ENCODE results near the gene P3R3URF. TPM values are rescaled to one million over a fixed set of nuclear protein-coding genes. Genes with fewer than 3 reads are reported as not detected.

P3R3URF gene
- total RNA-seq, 1 donor from 2014 or later: not detected

DNA sequence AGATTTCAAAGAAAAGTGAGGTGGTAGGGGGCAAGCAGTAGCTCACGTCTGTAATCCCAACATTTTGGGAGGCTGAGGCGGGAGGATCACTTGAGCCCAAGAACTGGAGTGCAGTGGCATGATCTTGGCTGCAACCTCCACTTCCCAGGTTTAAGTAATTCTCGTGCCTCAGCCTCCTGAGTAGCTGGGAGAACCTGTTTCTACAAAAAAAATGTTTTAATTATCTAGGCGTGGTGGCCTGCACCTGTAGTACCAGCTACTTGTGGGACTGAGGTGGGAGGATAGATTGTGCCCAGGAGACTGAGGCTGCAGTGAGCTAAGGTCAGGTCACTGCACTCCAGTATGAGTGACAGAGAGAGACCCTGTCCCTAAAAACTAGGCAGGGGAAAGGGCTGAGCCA lies 4.0 kb downstream of the P3R3URF start:
- no peak for TF ChIP-seq EZH2 (IDR thresholded peaks at IDR 0.05; ENCODE audit: insufficient read depth, low read length)
- TF ChIP-seq, protein P1, sequence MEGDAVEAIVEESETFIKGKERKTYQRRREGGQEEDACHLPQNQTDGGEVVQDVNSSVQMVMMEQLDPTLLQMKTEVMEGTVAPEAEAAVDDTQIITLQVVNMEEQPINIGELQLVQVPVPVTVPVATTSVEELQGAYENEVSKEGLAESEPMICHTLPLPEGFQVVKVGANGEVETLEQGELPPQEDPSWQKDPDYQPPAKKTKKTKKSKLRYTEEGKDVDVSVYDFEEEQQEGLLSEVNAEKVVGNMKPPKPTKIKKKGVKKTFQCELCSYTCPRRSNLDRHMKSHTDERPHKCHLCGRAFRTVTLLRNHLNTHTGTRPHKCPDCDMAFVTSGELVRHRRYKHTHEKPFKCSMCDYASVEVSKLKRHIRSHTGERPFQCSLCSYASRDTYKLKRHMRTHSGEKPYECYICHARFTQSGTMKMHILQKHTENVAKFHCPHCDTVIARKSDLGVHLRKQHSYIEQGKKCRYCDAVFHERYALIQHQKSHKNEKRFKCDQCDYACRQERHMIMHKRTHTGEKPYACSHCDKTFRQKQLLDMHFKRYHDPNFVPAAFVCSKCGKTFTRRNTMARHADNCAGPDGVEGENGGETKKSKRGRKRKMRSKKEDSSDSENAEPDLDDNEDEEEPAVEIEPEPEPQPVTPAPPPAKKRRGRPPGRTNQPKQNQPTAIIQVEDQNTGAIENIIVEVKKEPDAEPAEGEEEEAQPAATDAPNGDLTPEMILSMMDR (IDR thresholded peaks at IDR 0.05; ENCODE audit: insufficient read depth, low read depth, low read length): no peak
- H3K27ac Mint-ChIP-seq (ENCODE audit: unreplicated experiment): no peak overlapping the region

GRCh38 chr1:46171871-46172270 lies 4.4 kb downstream of the P3R3URF start:
- Mint-ChIP-seq H3K27me3 (ENCODE audit: low read depth, unreplicated experiment) (peaks cover 34% of the 10 kb centered on the region), H3K4me1 (ENCODE audit: low read depth, unreplicated experiment) (no peaks in the 10 kb centered on the region), H3K9me3 (ENCODE audit: unreplicated experiment) (no peaks in the 10 kb centered on the region), H3K27ac (ENCODE audit: unreplicated experiment) (no peak overlapping the region), H3K36me3 (ENCODE audit: low read depth, unreplicated experiment) (peaks cover 2% of the 10 kb centered on the region), H3K4me3 (ENCODE audit: unreplicated experiment) (no peak overlapping the region)
- FAIRE-seq: no peak
- H3K27me3 ChIP-seq (ENCODE audit: insufficient read depth, low read length): peaks cover 19% of the 10 kb centered on the region
- no peak overlapping the region for H3K4me2 ChIP-seq (ENCODE audit: low read length)
- no peaks in the 10 kb centered on the region for H3K9me3 ChIP-seq (ENCODE audit: insufficient read depth, low read depth, low read length)
- H3K4me1 ChIP-seq (ENCODE audit: insufficient read depth, low read length): peaks cover 7% of the 10 kb centered on the region
- no peak for TF ChIP-seq EZH2 (IDR thresholded peaks at IDR 0.05; ENCODE audit: insufficient read depth, low read length)
- TF ChIP-seq, protein P1 (IDR thresholded peaks at IDR 0.05; ENCODE audit: insufficient read depth, low read depth, low read length): no peak
- no peak for DNase-seq (ENCODE audit: low read depth)
- H2AFZ ChIP-seq (ENCODE audit: low read depth, low read length): no peak overlapping the region
- no peak overlapping the region for H3K27ac ChIP-seq (ENCODE audit: low read depth, low read length)
- no peak overlapping the region for H3K4me3 ChIP-seq (ENCODE audit: insufficient read depth, low read depth, low read length)
- H4K20me1 ChIP-seq (ENCODE audit: insufficient read depth, low read length): no peaks in the 10 kb centered on the region
- no peaks in the 10 kb centered on the region for H3K79me2 ChIP-seq (ENCODE audit: insufficient read depth, low read length)
- H3K9ac ChIP-seq (ENCODE audit: low read length): no peak overlapping the region
- no peaks in the 10 kb centered on the region for H3K36me3 ChIP-seq (ENCODE audit: insufficient read depth, low read length)

More for the DNA sequence above, 4.0 kb downstream of the P3R3URF start:
- no peak overlapping the region for H3K4me3 Mint-ChIP-seq (ENCODE audit: unreplicated experiment)
- no peak overlapping the region for H3K27ac ChIP-seq (ENCODE audit: low read depth, low read length)
- H3K9me3 ChIP-seq (ENCODE audit: insufficient read depth, low read depth, low read length): no peaks in the 10 kb centered on the region
- H3K9me3 Mint-ChIP-seq (ENCODE audit: unreplicated experiment): no peaks in the 10 kb centered on the region
- H3K4me2 ChIP-seq (ENCODE audit: low read length): no peak overlapping the region
- H3K36me3 ChIP-seq (ENCODE audit: insufficient read depth, low read length): no peaks in the 10 kb centered on the region
- FAIRE-seq (no peak), DNase-seq (ENCODE audit: low read depth) (no peak)
- H3K36me3 Mint-ChIP-seq (ENCODE audit: low read depth, unreplicated experiment): peaks cover 2% of the 10 kb centered on the region
- no peaks in the 10 kb centered on the region for H3K79me2 ChIP-seq (ENCODE audit: insufficient read depth, low read length)
- peaks cover 32% of the 10 kb centered on the region for H3K27me3 Mint-ChIP-seq (ENCODE audit: low read depth, unreplicated experiment)
- no peaks in the 10 kb centered on the region for H3K4me1 Mint-ChIP-seq (ENCODE audit: low read depth, unreplicated experiment)
- no peaks in the 10 kb centered on the region for H4K20me1 ChIP-seq (ENCODE audit: insufficient read depth, low read length)
- H3K4me3 ChIP-seq (ENCODE audit: insufficient read depth, low read depth, low read length): no peak overlapping the region
- H3K27me3 ChIP-seq (ENCODE audit: insufficient read depth, low read length): peaks cover 15% of the 10 kb centered on the region
- no peak overlapping the region for H3K9ac ChIP-seq (ENCODE audit: low read length)
- no peak overlapping the region for H2AFZ ChIP-seq (ENCODE audit: low read depth, low read length)
- peaks cover 7% of the 10 kb centered on the region for H3K4me1 ChIP-seq (ENCODE audit: insufficient read depth, low read length)

DNA sequence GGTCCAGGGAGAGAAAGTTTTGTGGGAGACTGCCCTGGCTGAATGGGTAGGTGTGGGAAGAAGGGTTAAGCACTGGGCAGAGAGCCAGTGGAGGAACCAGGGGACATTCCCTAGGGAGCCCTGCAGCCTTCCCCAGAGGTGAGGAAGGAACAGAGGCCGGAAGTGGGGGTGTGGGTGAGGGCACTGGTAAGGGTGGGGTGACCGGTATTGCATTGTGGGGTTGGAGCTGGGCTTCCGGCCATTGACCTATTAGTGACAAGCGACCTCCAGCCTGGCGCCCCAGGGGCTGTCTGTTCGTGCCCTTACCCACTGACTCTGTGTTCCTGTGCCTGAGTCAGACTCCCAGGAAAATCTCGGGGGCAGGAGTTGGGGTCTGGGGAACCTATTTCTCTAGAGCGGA lies 4.9 kb downstream of the P3R3URF start:
- Mint-ChIP-seq H3K27me3 (ENCODE audit: low read depth, unreplicated experiment) (peaks cover 39% of the 10 kb centered on the region), H3K27ac (ENCODE audit: unreplicated experiment) (no peak overlapping the region), H3K4me1 (ENCODE audit: low read depth, unreplicated experiment) (no peaks in the 10 kb centered on the region), H3K4me3 (ENCODE audit: unreplicated experiment) (no peak overlapping the region), H3K9me3 (ENCODE audit: unreplicated experiment) (no peaks in the 10 kb centered on the region), H3K36me3 (ENCODE audit: low read depth, unreplicated experiment) (peaks cover 2% of the 10 kb centered on the region)
- Histone ChIP-seq H3K4me2 (ENCODE audit: low read length) (no peak overlapping the region), H3K9ac (ENCODE audit: low read length) (no peak overlapping the region), H4K20me1 (ENCODE audit: insufficient read depth, low read length) (no peaks in the 10 kb centered on the region), H3K36me3 (ENCODE audit: insufficient read depth, low read length) (no peaks in the 10 kb centered on the region), H3K9me3 (ENCODE audit: insufficient read depth, low read depth, low read length) (no peaks in the 10 kb centered on the region), H3K27me3 (ENCODE audit: insufficient read depth, low read length) (peaks cover 21% of the 10 kb centered on the region), H3K27ac (ENCODE audit: low read depth, low read length) (no peak overlapping the region), H3K4me3 (ENCODE audit: insufficient read depth, low read depth, low read length) (no peak overlapping the region), H2AFZ (ENCODE audit: low read depth, low read length) (no peak overlapping the region), H3K79me2 (ENCODE audit: insufficient read depth, low read length) (no peaks in the 10 kb centered on the region), H3K4me1 (ENCODE audit: insufficient read depth, low read length) (peaks cover 7% of the 10 kb centered on the region)
- FAIRE-seq (no peak), DNase-seq (ENCODE audit: low read depth) (no peak)
- TF ChIP-seq, protein P1 (IDR thresholded peaks at IDR 0.05; ENCODE audit: insufficient read depth, low read depth, low read length): no peak
- no peak for TF ChIP-seq EZH2 (IDR thresholded peaks at IDR 0.05; ENCODE audit: insufficient read depth, low read length)
